Kidney epithelial cell (primary cell): ENCODE results near the gene LMF1. TPM values are rescaled to one million over a fixed set of nuclear protein-coding genes. Genes with fewer than 3 reads are reported as not detected.

Experiments
- DNase-seq: peaks from one replicate; pipeline ENCODE4 v3.0.0-alpha.2; 2010; ENCODE audit warnings: low read depth
- H3K27me3 ChIP-seq: 2 replicates; pipeline ENCODE4 v1.6.0; 2011; ENCODE audit warnings: low read length; ENCODE audit not compliant: control insufficient read depth, insufficient read depth
- H3K36me3 ChIP-seq: 2 replicates; pipeline ENCODE4 v1.5.1; 2011; ENCODE audit warnings: low read length; ENCODE audit not compliant: control insufficient read depth, insufficient read depth
- H3K4me3 ChIP-seq: 2 replicates; pipeline ENCODE4 v1.5.1; 2011; ENCODE audit warnings: low read depth, mild to moderate bottlenecking, control low read depth, low read length
- total RNA-seq: library from RNA; depleted of rRNA; stranded (reverse); fragments of >200 nt; gene quantifications from 2 replicates; pipeline ENCODE4 v1.2.3, GENCODE V29; 2015
- TF ChIP-seq, protein P1 (sequence below): IDR thresholded peaks from 2 replicates; pipeline ENCODE4 v1.5.1; 2011; ENCODE audit warnings: mild to moderate bottlenecking, moderate library complexity, low read length, control low read depth, inconsistent platforms; ENCODE audit not compliant: insufficient read depth, poor library complexity, severe bottlenecking

The LMF1 gene
- total RNA-seq, 1 donor from 2014 or later, result 26.3 TPM

DNA sequence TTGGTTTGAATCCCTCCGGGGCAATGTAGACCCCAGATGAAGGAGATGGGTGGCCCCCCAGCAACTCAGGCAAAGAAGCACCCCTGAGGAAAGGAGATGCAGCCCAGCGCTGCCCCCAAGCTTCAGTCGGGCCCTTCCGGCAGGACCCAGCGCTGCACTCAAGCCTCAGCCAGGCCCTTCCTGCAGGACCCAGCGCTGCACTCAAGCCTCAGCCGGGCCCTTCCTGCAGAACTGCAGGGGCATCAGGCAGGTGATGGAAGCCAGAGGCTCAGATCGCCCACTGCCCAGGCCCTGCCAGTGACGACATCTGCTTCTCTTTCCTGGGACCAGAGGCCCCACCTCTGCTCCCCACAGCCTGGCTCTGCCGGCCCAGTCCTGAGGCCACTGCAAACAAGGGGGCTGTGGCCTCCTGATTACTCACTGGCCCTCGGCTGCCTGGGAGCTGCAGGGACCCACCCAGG lies 18.6 kb upstream of the LMF1 start:
- Histone ChIP-seq H3K4me3 (no peak overlapping the region), H3K27me3 (peaks cover 54% of the 10 kb centered on the region), H3K36me3 (no peaks in the 10 kb centered on the region)
- TF ChIP-seq, protein P1, sequence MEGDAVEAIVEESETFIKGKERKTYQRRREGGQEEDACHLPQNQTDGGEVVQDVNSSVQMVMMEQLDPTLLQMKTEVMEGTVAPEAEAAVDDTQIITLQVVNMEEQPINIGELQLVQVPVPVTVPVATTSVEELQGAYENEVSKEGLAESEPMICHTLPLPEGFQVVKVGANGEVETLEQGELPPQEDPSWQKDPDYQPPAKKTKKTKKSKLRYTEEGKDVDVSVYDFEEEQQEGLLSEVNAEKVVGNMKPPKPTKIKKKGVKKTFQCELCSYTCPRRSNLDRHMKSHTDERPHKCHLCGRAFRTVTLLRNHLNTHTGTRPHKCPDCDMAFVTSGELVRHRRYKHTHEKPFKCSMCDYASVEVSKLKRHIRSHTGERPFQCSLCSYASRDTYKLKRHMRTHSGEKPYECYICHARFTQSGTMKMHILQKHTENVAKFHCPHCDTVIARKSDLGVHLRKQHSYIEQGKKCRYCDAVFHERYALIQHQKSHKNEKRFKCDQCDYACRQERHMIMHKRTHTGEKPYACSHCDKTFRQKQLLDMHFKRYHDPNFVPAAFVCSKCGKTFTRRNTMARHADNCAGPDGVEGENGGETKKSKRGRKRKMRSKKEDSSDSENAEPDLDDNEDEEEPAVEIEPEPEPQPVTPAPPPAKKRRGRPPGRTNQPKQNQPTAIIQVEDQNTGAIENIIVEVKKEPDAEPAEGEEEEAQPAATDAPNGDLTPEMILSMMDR, result no peak
- no peak for DNase-seq

DNA sequence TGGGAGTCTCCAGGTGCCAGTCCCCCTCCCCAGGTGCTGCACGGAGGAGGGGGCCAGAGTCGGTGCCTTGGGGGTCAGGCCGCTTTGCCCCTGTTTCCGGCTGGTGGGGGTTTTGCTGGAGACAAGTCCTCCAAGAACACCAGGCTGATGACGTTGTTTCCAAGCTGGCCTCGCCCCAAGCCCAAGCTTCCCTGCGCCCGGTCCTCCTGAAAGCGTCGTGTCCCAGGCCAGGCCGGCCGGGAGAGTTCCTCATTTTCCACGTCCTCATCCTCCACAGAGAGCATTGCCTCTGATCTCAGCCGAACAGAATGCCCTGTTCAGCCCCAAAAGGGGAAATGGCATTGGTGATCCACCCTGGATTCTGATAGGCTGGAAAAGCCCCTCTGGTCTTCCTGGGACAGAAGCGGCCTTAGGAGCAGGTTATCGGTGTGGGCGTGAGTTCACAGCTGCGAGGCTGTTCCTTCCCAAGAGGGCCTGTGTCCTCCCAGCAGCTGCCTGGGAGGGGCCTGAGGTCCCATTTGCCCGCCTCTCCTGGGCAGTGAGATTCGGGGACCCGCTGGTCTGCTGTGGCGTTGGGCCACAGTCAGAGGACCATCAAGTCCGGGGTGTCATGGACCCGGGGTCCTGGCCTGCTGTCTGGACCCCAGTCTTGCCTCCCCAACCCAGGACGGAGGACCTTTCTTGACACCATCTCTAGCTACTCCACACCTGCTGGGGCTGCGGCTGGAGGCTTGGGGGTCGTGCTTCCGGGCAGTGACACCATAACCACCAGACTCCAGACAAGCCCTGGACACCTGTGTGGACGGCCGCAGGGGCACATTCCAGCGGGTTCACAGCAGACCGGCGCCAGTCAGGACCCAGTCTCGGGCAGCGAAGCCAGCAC lies 17.9 kb upstream of the LMF1 start:
- Histone ChIP-seq H3K36me3 (no peaks in the 10 kb centered on the region), H3K4me3 (no peak overlapping the region), H3K27me3 (peaks cover 60% of the 10 kb centered on the region)
- DNase-seq, result no peak
- TF ChIP-seq, protein P1, result no peak

DNA sequence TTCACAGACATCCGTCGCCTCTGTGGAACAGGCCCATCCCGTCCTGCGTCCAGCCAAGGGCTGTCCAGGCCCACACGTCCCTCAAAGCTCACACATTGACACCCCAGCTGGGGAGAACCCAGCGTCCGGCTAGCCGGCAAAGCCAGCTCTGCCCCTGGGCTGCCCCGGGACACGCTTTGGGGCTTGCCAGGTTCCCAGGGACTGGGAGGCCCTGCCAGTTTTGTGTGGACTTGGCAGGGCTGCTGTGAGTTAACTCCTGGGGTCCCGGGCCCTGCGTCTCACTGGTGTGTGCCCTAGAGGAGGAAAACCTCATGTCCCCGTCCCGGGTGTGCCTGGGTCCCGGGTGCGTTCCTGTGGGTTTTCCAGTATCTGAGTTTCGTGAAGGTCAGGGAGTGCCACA lies 17.1 kb upstream of the LMF1 start:
- TF ChIP-seq, protein P1, result no peak
- H3K27me3 ChIP-seq, result peaks cover 68% of the 10 kb centered on the region

DNA sequence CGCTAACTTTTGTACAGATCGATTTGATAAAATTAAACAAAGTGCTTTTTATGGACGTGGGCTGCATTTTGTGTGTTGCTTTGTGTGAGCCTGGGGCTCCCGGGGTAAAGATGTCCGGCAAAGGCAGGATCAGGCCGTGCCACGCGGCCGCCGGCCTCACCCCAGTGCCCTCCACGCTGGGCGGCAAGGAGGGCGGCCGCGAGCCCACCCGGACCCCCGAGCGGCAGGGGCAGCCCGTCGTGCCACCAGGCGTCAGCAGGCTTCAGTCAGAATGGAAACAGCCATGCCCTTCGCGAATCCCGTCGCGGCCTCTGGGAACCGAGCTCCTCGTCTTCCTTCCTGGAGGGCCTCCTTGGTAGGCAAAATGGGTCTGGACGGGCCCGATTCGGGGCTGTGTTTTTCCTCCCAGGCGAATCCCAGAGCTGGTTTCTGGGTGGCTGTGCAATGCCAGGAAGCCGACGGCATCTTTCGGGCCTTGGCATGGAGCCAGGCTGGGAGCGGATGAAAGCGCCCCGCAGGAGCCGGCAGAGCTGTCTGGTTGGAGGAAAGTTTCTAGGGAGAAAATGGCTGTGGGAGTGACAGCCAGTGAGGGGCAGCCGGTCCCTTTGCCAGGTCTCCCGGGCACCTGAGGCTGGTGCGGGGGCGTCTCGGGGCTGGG lies 16.3 kb upstream of the LMF1 start:
- Histone ChIP-seq H3K4me3 (no peak overlapping the region), H3K36me3 (no peaks in the 10 kb centered on the region), H3K27me3 (peaks cover 72% of the 10 kb centered on the region)
- no peak for DNase-seq
- TF ChIP-seq, protein P1, result no peak

More for the DNA sequence above, 17.1 kb upstream of the LMF1 start:
- Histone ChIP-seq H3K36me3 (no peaks in the 10 kb centered on the region), H3K4me3 (no peak overlapping the region)
- DNase-seq, result no peak

DNA sequence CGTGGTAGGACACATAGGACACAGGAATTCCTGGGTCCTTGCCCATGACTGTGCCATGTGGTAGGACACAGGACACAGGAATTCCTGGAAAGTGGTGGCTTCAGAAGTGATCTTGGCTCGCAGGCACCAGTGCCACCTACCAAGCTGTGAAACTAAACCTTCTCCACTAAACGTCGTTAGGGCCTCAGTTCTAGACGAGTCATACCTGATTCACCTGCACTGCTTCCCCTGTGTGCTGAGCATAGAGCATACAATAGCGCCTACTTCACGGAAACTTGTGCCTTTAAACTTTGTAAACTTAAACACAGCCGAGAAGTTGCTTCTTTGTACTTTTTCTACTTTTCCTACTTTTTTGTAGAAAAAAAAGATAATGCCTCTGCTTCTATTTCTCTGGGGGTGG lies 15.6 kb upstream of the LMF1 start:
- Histone ChIP-seq H3K4me3 (no peak overlapping the region), H3K36me3 (no peaks in the 10 kb centered on the region), H3K27me3 (peaks cover 73% of the 10 kb centered on the region)
- DNase-seq, result no peak
- TF ChIP-seq, protein P1, result no peak
